ENCODE results near the gene SLC35F4.

SLC35F4 gene

GRCh38 chr14:57725399-57726077 is 140.4 kb downstream of the SLC35F4 start:
- TF ChIP-seq SIN3A (IDR thresholded peaks at IDR 0.05; ENCODE audit: borderline replicate concordance, insufficient read depth, low read length) (no peak), REST (IDR thresholded peaks at IDR 0.05; ENCODE audit: insufficient read depth in 1 of 2, low read depth in 2 of 2, low read length in 2 of 2) (no peak), POLR2AphosphoS5 (IDR thresholded peaks at IDR 0.05; ENCODE audit: low read depth, low read length) (no peak), FOXP2 (optimal IDR thresholded peaks at IDR 0.05; ENCODE audit: borderline replicate concordance, extremely low read depth, extremely low read length, insufficient read depth) (no peak), TAF1 (IDR thresholded peaks at IDR 0.05; ENCODE audit: borderline replicate concordance, insufficient read depth, low read length) (no peak)

DNA sequence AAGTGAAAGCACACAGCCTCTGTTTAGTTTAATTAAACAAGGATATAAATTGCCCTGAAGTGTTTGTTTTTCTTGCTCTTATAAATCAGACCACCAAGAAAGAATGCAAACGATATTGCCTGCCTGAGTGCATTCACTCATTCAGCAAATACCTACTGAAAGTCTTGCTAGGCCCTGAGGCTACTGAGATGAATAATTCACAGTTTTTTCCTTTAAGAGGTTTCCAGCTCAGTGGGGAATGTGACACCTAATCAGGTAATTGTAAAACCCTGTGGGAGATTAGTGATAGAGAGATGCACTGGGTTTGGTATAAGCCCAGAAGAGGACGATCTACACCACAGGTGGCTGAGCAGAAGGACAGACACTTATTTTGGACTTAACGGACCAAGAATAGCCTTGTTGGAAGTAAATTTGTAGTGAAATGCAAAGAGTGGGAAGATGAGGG is 151.4 kb downstream of the SLC35F4 start:
- TF ChIP-seq TAF1 (IDR thresholded peaks at IDR 0.05; ENCODE audit: borderline replicate concordance, insufficient read depth, low read length), result no peak
- TF ChIP-seq REST (IDR thresholded peaks at IDR 0.05; ENCODE audit: insufficient read depth in 1 of 2, low read depth in 2 of 2, low read length in 2 of 2), result no peak
- TF ChIP-seq POLR2AphosphoS5 (IDR thresholded peaks at IDR 0.05; ENCODE audit: low read depth, low read length), result no peak
- no peak for TF ChIP-seq SIN3A (IDR thresholded peaks at IDR 0.05; ENCODE audit: borderline replicate concordance, insufficient read depth, low read length)
- TF ChIP-seq FOXP2 (optimal IDR thresholded peaks at IDR 0.05; ENCODE audit: borderline replicate concordance, extremely low read depth, extremely low read length, insufficient read depth), result no peak

GRCh38 chr14:57712698-57713097 is 153.2 kb downstream of the SLC35F4 start:
- TF ChIP-seq FOXP2 (optimal IDR thresholded peaks at IDR 0.05; ENCODE audit: borderline replicate concordance, extremely low read depth, extremely low read length, insufficient read depth) (no peak), REST (IDR thresholded peaks at IDR 0.05; ENCODE audit: insufficient read depth in 1 of 2, low read depth in 2 of 2, low read length in 2 of 2) (no peak), TAF1 (IDR thresholded peaks at IDR 0.05; ENCODE audit: borderline replicate concordance, insufficient read depth, low read length) (no peak), POLR2AphosphoS5 (IDR thresholded peaks at IDR 0.05; ENCODE audit: low read depth, low read length) (no peak), SIN3A (IDR thresholded peaks at IDR 0.05; ENCODE audit: borderline replicate concordance, insufficient read depth, low read length) (no peak)

- TF ChIP-seq TAF1 (IDR thresholded peaks at IDR 0.05; ENCODE audit: borderline replicate concordance, insufficient read depth, low read length), result no peak
- TF ChIP-seq POLR2AphosphoS5 (IDR thresholded peaks at IDR 0.05; ENCODE audit: low read depth, low read length), result no peak
- TF ChIP-seq FOXP2 (optimal IDR thresholded peaks at IDR 0.05; ENCODE audit: borderline replicate concordance, extremely low read depth, extremely low read length, insufficient read depth), result no peak
- no peak for TF ChIP-seq SIN3A (IDR thresholded peaks at IDR 0.05; ENCODE audit: borderline replicate concordance, insufficient read depth, low read length)
- no peak for TF ChIP-seq REST (IDR thresholded peaks at IDR 0.05; ENCODE audit: insufficient read depth in 1 of 2, low read depth in 2 of 2, low read length in 2 of 2)
Measured at GRCh38 chr14:57712102-57712501, 153.8 kb downstream of the SLC35F4 start.

Data from PFSK-1 (cell line).